ENCODE results near the gene PDE8A. TPM values are rescaled to one million over a fixed set of nuclear protein-coding genes. Genes with fewer than 3 reads are reported as not detected.

PDE8A gene
- total RNA-seq, 1 donor from 2014 or later, result 11.4 TPM

GRCh38 chr15:85128621-85129020, 147.0 kb downstream of the PDE8A start:
- peaks cover 3% of the 10 kb centered on the region for H3K27me3 Mint-ChIP-seq (ENCODE audit: insufficient read depth, low read depth)
- no peak for DNase-seq (ENCODE audit: low spot score)
- peaks cover 9% of the 10 kb centered on the region for H3K9me3 Mint-ChIP-seq
- no peak overlapping the region for H3K27ac Mint-ChIP-seq
- no peak for TF ChIP-seq EZH2phosphoT487 (IDR thresholded peaks at IDR 0.05)
- TF ChIP-seq, protein P1, sequence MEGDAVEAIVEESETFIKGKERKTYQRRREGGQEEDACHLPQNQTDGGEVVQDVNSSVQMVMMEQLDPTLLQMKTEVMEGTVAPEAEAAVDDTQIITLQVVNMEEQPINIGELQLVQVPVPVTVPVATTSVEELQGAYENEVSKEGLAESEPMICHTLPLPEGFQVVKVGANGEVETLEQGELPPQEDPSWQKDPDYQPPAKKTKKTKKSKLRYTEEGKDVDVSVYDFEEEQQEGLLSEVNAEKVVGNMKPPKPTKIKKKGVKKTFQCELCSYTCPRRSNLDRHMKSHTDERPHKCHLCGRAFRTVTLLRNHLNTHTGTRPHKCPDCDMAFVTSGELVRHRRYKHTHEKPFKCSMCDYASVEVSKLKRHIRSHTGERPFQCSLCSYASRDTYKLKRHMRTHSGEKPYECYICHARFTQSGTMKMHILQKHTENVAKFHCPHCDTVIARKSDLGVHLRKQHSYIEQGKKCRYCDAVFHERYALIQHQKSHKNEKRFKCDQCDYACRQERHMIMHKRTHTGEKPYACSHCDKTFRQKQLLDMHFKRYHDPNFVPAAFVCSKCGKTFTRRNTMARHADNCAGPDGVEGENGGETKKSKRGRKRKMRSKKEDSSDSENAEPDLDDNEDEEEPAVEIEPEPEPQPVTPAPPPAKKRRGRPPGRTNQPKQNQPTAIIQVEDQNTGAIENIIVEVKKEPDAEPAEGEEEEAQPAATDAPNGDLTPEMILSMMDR (IDR thresholded peaks at IDR 0.05), result no peak
- no peak for TF ChIP-seq EZH2 (IDR thresholded peaks at IDR 0.05)
- no peaks in the 10 kb centered on the region for H3K36me3 ChIP-seq
- no peak overlapping the region for H3K4me3 Mint-ChIP-seq
- H3K4me2 ChIP-seq, result no peak overlapping the region
- H3K9ac ChIP-seq, result no peak overlapping the region
- H3F3A ChIP-seq (ENCODE audit: low read depth), result no peaks in the 10 kb centered on the region
- H3K4me3 ChIP-seq, result no peak overlapping the region
- H3K79me2 ChIP-seq (ENCODE audit: low read depth), result no peaks in the 10 kb centered on the region
- H3K27me3 ChIP-seq, result no peaks in the 10 kb centered on the region
- no peak overlapping the region for H2AFZ ChIP-seq (replicated peaks)
- no peaks in the 10 kb centered on the region for H4K20me1 ChIP-seq (ENCODE audit: low read depth)
- peaks cover 8% of the 10 kb centered on the region for H3K4me1 Mint-ChIP-seq
- no peaks in the 10 kb centered on the region for H3K4me1 ChIP-seq
- H3K9me3 ChIP-seq (ENCODE audit: low read depth), result no peaks in the 10 kb centered on the region
- peaks cover 16% of the 10 kb centered on the region for H3K36me3 Mint-ChIP-seq
- H3K27ac ChIP-seq, result no peak overlapping the region

DNA sequence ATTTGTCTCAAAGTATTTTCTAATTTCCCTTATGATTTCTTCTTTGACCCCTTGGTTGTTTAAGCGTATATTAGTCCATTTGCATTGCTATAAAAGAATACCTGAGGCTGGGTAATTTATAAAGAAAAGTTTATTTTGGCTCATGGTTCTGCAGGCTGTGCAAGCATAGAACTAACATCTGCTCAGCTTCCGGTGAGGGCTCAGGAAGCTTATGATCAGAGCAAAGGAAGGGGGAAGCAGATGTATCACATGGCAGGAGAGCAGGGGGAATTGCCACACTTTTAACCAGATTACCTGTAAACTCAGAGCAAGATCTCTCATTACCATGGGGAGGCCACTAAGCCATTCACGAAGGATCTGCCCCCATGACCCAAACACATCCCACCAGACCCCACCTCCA, 148.2 kb downstream of the PDE8A start:
- H3K9me3 Mint-ChIP-seq, result peaks cover 9% of the 10 kb centered on the region
- H3K4me3 Mint-ChIP-seq, result no peak overlapping the region
- peaks cover 5% of the 10 kb centered on the region for H3K4me1 Mint-ChIP-seq
- H2AFZ ChIP-seq (replicated peaks), result no peak overlapping the region
- no peaks in the 10 kb centered on the region for H4K20me1 ChIP-seq (ENCODE audit: low read depth)
- no peaks in the 10 kb centered on the region for H3K4me1 ChIP-seq
- H3K79me2 ChIP-seq (ENCODE audit: low read depth), result no peaks in the 10 kb centered on the region
- H3K27ac Mint-ChIP-seq, result no peak overlapping the region
- no peaks in the 10 kb centered on the region for H3F3A ChIP-seq (ENCODE audit: low read depth)
- TF ChIP-seq EZH2phosphoT487 (IDR thresholded peaks at IDR 0.05) (no peak), EZH2 (IDR thresholded peaks at IDR 0.05) (no peak)
- TF ChIP-seq, protein P1 (IDR thresholded peaks at IDR 0.05), result no peak
- H3K36me3 ChIP-seq, result no peaks in the 10 kb centered on the region
- no peak overlapping the region for H3K27ac ChIP-seq
- DNase-seq (ENCODE audit: low spot score), result no peak
- H3K4me2 ChIP-seq, result no peak overlapping the region
- H3K4me3 ChIP-seq, result no peak overlapping the region
- H3K36me3 Mint-ChIP-seq, result peaks cover 19% of the 10 kb centered on the region
- no peaks in the 10 kb centered on the region for H3K9me3 ChIP-seq (ENCODE audit: low read depth)
- H3K27me3 Mint-ChIP-seq (ENCODE audit: insufficient read depth, low read depth), result peaks cover 5% of the 10 kb centered on the region
- H3K9ac ChIP-seq, result no peak overlapping the region
- H3K27me3 ChIP-seq, result no peaks in the 10 kb centered on the region

GRCh38 chr15:85131915-85132314, 150.3 kb downstream of the PDE8A start:
- H3K4me3 ChIP-seq, result no peak overlapping the region
- TF ChIP-seq EZH2 (IDR thresholded peaks at IDR 0.05), result no peak
- TF ChIP-seq, protein P1 (IDR thresholded peaks at IDR 0.05), result no peak
- no peak for TF ChIP-seq EZH2phosphoT487 (IDR thresholded peaks at IDR 0.05)
- H3K36me3 Mint-ChIP-seq, result peaks cover 19% of the 10 kb centered on the region

More at GRCh38 chr15:85131915-85132314, 150.3 kb downstream of the PDE8A start:
- peaks cover 11% of the 10 kb centered on the region for H3K27me3 Mint-ChIP-seq (ENCODE audit: insufficient read depth, low read depth)
- no peaks in the 10 kb centered on the region for H3K36me3 ChIP-seq
- no peaks in the 10 kb centered on the region for H3K9me3 ChIP-seq (ENCODE audit: low read depth)
- H3K9me3 Mint-ChIP-seq, result peaks cover 9% of the 10 kb centered on the region
- no peak overlapping the region for H3K27ac ChIP-seq
- no peak overlapping the region for H3K4me3 Mint-ChIP-seq
- H2AFZ ChIP-seq (replicated peaks), result no peak overlapping the region
- no peaks in the 10 kb centered on the region for H3K27me3 ChIP-seq
- no peak for DNase-seq (ENCODE audit: low spot score)
- H3F3A ChIP-seq (ENCODE audit: low read depth), result no peaks in the 10 kb centered on the region
- no peak overlapping the region for H3K27ac Mint-ChIP-seq
- no peak overlapping the region for H3K9ac ChIP-seq
- no peaks in the 10 kb centered on the region for H3K4me1 Mint-ChIP-seq
- no peaks in the 10 kb centered on the region for H4K20me1 ChIP-seq (ENCODE audit: low read depth)
- no peaks in the 10 kb centered on the region for H3K4me1 ChIP-seq
- no peak overlapping the region for H3K4me2 ChIP-seq
- H3K79me2 ChIP-seq (ENCODE audit: low read depth), result no peaks in the 10 kb centered on the region

Measured in neural progenitor cell (in vitro differentiated cells).